ENCODE measurements around the gene SWAP70. TPM values are rescaled to one million over a fixed set of nuclear protein-coding genes. Genes with fewer than 3 reads are reported as not detected.

The SWAP70 gene
- total and polyA plus RNA-seq, 9 of the 15 experiments (the other 6 are each of a cell fraction or from before 2014, with no cell fraction given): 1.7 to 4.9 (median 3.9) TPM

- TF ChIP-seq TCF15 (CRISPR knock-in tag; IDR thresholded peaks at IDR 0.05): no peak
- peak; percentile 91 for TF ChIP-seq TEAD4 (IDR thresholded peaks at IDR 0.05; ENCODE audit: low read length)
- TF ChIP-seq TEAD4 (CRISPR knock-in tag; IDR thresholded peaks at IDR 0.05; ENCODE audit: borderline replicate concordance): no peak
- TF ChIP-seq SREBF1 (IDR thresholded peaks at IDR 0.05; ENCODE audit: borderline replicate concordance, low read depth, low read length): no peak
- TF ChIP-seq EGR1 (conservative IDR thresholded peaks at IDR 0.05): 0 out of 2 replicates have a peak, but pooled peaks have one; percentile 16
- no peak for TF ChIP-seq NR2C1 (IDR thresholded peaks at IDR 0.05)
- no peak for TF ChIP-seq NR2C1 (tag; IDR thresholded peaks at IDR 0.05)
- TF ChIP-seq, protein P1, sequence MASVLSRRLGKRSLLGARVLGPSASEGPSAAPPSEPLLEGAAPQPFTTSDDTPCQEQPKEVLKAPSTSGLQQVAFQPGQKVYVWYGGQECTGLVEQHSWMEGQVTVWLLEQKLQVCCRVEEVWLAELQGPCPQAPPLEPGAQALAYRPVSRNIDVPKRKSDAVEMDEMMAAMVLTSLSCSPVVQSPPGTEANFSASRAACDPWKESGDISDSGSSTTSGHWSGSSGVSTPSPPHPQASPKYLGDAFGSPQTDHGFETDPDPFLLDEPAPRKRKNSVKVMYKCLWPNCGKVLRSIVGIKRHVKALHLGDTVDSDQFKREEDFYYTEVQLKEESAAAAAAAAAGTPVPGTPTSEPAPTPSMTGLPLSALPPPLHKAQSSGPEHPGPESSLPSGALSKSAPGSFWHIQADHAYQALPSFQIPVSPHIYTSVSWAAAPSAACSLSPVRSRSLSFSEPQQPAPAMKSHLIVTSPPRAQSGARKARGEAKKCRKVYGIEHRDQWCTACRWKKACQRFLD (CRISPR knock-in tag; IDR thresholded peaks at IDR 0.05): no peak
- TF ChIP-seq ARNT (IDR thresholded peaks at IDR 0.05): no peak
- no peak for TF ChIP-seq DEAF1 (CRISPR knock-in tag; IDR thresholded peaks at IDR 0.05)
- TF ChIP-seq BRF1 (IDR thresholded peaks at IDR 0.05; ENCODE audit: borderline replicate concordance, extremely low read depth, insufficient read length): no peak
- TF ChIP-seq SMAD4 (CRISPR knock-in tag; conservative IDR thresholded peaks at IDR 0.05): peak; percentile 78
- no peak for TF ChIP-seq ZC3H11A (IDR thresholded peaks at IDR 0.05; ENCODE audit: low read depth, low read length)
- TF ChIP-seq, protein P2, sequence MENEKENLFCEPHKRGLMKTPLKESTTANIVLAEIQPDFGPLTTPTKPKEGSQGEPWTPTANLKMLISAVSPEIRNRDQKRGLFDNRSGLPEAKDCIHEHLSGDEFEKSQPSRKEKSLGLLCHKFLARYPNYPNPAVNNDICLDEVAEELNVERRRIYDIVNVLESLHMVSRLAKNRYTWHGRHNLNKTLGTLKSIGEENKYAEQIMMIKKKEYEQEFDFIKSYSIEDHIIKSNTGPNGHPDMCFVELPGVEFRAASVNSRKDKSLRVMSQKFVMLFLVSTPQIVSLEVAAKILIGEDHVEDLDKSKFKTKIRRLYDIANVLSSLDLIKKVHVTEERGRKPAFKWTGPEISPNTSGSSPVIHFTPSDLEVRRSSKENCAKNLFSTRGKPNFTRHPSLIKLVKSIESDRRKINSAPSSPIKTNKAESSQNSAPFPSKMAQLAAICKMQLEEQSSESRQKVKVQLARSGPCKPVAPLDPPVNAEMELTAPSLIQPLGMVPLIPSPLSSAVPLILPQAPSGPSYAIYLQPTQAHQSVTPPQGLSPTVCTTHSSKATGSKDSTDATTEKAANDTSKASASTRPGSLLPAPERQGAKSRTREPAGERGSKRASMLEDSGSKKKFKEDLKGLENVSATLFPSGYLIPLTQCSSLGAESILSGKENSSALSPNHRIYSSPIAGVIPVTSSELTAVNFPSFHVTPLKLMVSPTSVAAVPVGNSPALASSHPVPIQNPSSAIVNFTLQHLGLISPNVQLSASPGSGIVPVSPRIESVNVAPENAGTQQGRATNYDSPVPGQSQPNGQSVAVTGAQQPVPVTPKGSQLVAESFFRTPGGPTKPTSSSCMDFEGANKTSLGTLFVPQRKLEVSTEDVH (IDR thresholded peaks at IDR 0.05; ENCODE audit: low read depth, partially characterized antibody): no peak
- TF ChIP-seq KLF16 (IDR thresholded peaks at IDR 0.05): peak; percentile 92
- TF ChIP-seq SMARCA4 (IDR thresholded peaks at IDR 0.05): peak; percentile 38; the same call in 1 of the 2 replicates
- TF ChIP-seq TBL1XR1 (IDR thresholded peaks at IDR 0.05; ENCODE audit: low read length in 2 of 2): peak in 1 of 2 experiments; percentile 69; a peak in 2 of 4 replicates
- TF ChIP-seq PTRF (tag; IDR thresholded peaks at IDR 0.05): no peak
- TF ChIP-seq MTA2 (IDR thresholded peaks at IDR 0.05; ENCODE audit: low read depth): peak; percentile 75
- peak; percentile 74 for TF ChIP-seq GATA2 (CRISPR knock-in tag; IDR thresholded peaks at IDR 0.05)
- TF ChIP-seq BRD4 (IDR thresholded peaks at IDR 0.05): no peak
- no peak for TF ChIP-seq MYBL2 (IDR thresholded peaks at IDR 0.05; ENCODE audit: low read depth)
- no peak for TF ChIP-seq MYBL2 (CRISPR knock-in tag; IDR thresholded peaks at IDR 0.05; ENCODE audit: borderline replicate concordance)
- TF ChIP-seq XRCC4 (IDR thresholded peaks at IDR 0.05; ENCODE audit: extremely low read depth, insufficient read depth, insufficient read length): no peak
- TF ChIP-seq PKNOX1 (IDR thresholded peaks at IDR 0.05): peak; percentile 43; the same call in 1 of the 2 replicates
These were observed 6.1 kb downstream of the SWAP70 start (continued) for GRCh38 chr11:9669954-9670353.

Data from K562 (cell line).